ENCODE measurements around the gene MTAP. TPM values are rescaled to one million over a fixed set of nuclear protein-coding genes. Genes with fewer than 3 reads are reported as not detected.
A peak's percentile ranks its signal among the peaks of the same experiment; 100 is the strongest.

Gene MTAP
- polyA plus RNA-seq, 1 experiment = 14.2 TPM

DNA sequence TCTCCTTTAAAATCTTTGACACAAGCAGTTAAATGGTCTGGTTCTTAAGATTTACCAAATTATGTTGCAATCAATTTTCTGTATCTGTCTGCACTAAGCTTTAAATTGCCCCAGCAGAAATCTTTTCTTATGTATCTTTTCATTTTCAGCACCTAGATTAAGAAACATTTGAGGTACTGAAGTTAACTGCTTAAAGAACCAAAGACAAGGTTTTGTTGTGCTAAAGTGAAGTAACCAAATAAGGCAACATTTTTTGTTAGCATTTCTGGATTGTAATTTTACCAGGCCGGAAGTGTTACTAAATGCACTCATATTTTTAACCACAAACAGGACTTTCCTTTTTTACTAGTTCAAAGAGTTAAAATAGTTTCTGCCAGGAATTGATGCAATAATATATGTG lies 24.1 kb upstream of the MTAP start:
- ChIA-PET CTCF (interaction anchor here (0.5 to 2.7 kb wide), 4 partner anchors 10 to 225 kb away, joined by 3 to 15 read pairs (median 4); no protein-coding TSS in a partner anchor), POLR2A (interaction anchor here (0.9 kb wide), 1 partner anchor 219 kb away, joined by 6 read pairs; no protein-coding TSS in a partner anchor)
- H3K4me3 ChIP-seq (ENCODE audit: low read depth, low read length) = no peak overlapping the region
- peak; percentile 46 for DNase-seq (ENCODE audit: low read depth)
- H3K27me3 ChIP-seq (ENCODE audit: control insufficient read depth, insufficient read depth, low read length) = no peaks in the 10 kb centered on the region
- no peaks in the 10 kb centered on the region for H3K36me3 ChIP-seq (ENCODE audit: control insufficient read depth, insufficient read depth, low read length)
- TF ChIP-seq, protein P1, sequence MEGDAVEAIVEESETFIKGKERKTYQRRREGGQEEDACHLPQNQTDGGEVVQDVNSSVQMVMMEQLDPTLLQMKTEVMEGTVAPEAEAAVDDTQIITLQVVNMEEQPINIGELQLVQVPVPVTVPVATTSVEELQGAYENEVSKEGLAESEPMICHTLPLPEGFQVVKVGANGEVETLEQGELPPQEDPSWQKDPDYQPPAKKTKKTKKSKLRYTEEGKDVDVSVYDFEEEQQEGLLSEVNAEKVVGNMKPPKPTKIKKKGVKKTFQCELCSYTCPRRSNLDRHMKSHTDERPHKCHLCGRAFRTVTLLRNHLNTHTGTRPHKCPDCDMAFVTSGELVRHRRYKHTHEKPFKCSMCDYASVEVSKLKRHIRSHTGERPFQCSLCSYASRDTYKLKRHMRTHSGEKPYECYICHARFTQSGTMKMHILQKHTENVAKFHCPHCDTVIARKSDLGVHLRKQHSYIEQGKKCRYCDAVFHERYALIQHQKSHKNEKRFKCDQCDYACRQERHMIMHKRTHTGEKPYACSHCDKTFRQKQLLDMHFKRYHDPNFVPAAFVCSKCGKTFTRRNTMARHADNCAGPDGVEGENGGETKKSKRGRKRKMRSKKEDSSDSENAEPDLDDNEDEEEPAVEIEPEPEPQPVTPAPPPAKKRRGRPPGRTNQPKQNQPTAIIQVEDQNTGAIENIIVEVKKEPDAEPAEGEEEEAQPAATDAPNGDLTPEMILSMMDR (IDR thresholded peaks at IDR 0.05; ENCODE audit: insufficient read depth, low read depth, low read length) = no peak

DNA sequence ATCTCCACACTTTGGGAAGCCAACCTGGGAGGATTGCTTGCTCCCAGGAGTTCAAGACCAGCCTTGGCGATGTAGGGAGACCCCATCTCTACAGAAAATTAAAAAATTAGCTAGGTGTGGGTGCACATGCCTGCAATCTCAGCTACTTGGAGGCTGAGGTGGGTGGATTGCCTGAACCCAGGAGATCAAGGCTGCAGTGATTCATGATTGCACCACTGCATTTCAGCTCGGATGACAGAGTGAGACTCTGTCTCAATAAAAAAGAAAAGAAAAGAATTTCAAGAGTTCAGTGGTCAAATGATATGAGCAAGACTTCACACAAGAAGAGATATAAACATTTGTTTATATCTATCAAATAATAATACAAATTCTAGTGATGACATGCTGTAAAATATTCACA lies 23.0 kb upstream of the MTAP start:
- no peaks in the 10 kb centered on the region for H3K27me3 ChIP-seq (ENCODE audit: control insufficient read depth, insufficient read depth, low read length)
- no peak overlapping the region for H3K4me3 ChIP-seq (ENCODE audit: low read depth, low read length)
- no peaks in the 10 kb centered on the region for H3K36me3 ChIP-seq (ENCODE audit: control insufficient read depth, insufficient read depth, low read length)
- TF ChIP-seq, protein P1 (IDR thresholded peaks at IDR 0.05; ENCODE audit: insufficient read depth, low read depth, low read length) = no peak
- DNase-seq (ENCODE audit: low read depth) = no peak
- ChIA-PET POLR2A (no interaction called here), CTCF (interaction anchor here (0.6 to 2.7 kb wide), 3 partner anchors 9 to 196 kb away, joined by 4 to 15 read pairs (median 4); no protein-coding TSS in a partner anchor)

DNA sequence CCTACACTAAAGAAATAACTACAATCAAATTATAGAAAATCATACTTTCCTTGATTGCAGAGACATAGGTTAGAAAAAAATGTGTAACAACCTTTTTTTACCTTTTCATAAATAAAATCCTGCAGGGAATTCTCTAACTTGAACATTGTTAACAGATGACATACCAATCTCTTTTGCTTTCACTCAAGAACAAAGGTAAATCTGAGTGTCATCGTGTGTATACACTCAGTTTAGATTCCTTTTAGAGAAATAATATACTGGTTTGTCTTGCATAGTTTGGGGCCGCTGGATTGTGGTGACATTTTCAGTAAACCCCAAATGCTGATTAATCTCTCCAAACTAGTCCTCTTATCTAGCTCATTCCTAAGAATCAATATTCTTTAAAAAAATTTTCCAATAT lies 20.8 kb upstream of the MTAP start:
- POLR2A ChIA-PET = no interaction called here
- CTCF ChIA-PET = interaction anchor here (1.2 to 1.8 kb wide), 2 partner anchors 9 to 73 kb away, joined by 3 to 4 read pairs; no protein-coding TSS in a partner anchor
- TF ChIP-seq, protein P1 (IDR thresholded peaks at IDR 0.05; ENCODE audit: insufficient read depth, low read depth, low read length) = no peak
- Histone ChIP-seq H3K27me3 (ENCODE audit: control insufficient read depth, insufficient read depth, low read length) (no peaks in the 10 kb centered on the region), H3K36me3 (ENCODE audit: control insufficient read depth, insufficient read depth, low read length) (no peaks in the 10 kb centered on the region), H3K4me3 (ENCODE audit: low read depth, low read length) (no peak overlapping the region)
- no peak for DNase-seq (ENCODE audit: low read depth)

DNA sequence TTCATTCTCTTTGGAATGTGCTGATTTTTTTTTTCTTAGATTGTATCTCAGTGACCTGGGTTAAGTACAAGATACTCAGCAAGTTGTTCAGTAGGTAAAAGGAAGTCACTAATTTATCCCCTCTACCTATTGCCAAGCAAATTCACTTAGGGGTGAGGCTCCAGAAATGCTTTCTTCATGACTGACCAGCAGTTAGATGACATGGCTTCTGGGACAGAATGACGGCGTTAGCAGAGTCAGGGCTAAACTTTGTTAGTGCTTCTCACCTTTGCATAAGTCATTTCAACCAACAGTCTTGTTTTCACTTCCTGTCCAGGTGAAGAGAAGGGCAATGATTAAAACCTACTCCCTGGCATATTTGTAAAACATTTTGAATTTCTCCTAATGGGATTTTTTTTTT lies 20.2 kb upstream of the MTAP start:
- no peaks in the 10 kb centered on the region for H3K36me3 ChIP-seq (ENCODE audit: control insufficient read depth, insufficient read depth, low read length)
- H3K27me3 ChIP-seq (ENCODE audit: control insufficient read depth, insufficient read depth, low read length) = no peaks in the 10 kb centered on the region
- no peak overlapping the region for H3K4me3 ChIP-seq (ENCODE audit: low read depth, low read length)
- DNase-seq (ENCODE audit: low read depth) = no peak
- ChIA-PET POLR2A (no interaction called here), CTCF (interaction anchor here (1.8 kb wide), 1 partner anchor 73 kb away, joined by 4 read pairs; no protein-coding TSS in a partner anchor)
- TF ChIP-seq, protein P1 (IDR thresholded peaks at IDR 0.05; ENCODE audit: insufficient read depth, low read depth, low read length) = no peak

DNA sequence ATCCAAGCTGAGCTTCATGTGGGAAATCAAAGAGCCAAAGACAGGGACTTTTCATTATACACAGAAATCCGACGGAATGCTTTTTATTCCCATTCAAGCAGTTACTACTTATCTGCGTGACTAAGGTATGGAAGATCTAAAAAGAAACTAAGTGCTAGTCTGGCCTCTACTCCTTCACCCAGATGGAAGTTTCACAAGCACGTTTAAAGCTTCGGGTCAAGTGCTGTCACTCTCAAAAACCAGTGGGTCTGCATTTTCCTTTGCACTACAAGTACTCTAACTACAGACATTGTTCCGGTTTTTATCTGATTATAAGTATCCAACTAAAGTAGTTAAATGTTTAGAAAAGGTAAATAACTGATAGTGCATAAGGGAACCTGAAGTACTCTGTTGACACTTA lies 13.7 kb upstream of the MTAP start:
- DNase-seq (ENCODE audit: low read depth) = no peak
- CTCF ChIA-PET = interaction anchor here (0.5 to 2.9 kb wide), 47 partner anchors 8 to 606 kb away, joined by 3 to 24 read pairs (median 4); partner anchors contain the start of gene MTAP
- POLR2A ChIA-PET = no interaction called here
- no peaks in the 10 kb centered on the region for H3K36me3 ChIP-seq (ENCODE audit: control insufficient read depth, insufficient read depth, low read length)
- H3K27me3 ChIP-seq (ENCODE audit: control insufficient read depth, insufficient read depth, low read length) = no peaks in the 10 kb centered on the region
- no peak overlapping the region for H3K4me3 ChIP-seq (ENCODE audit: low read depth, low read length)
- TF ChIP-seq, protein P1 (IDR thresholded peaks at IDR 0.05; ENCODE audit: insufficient read depth, low read depth, low read length) = no peak
